GM19463 (cell line): ENCODE measurements around the gene MYOG.

Experiments used
- ATAC-seq: cut with Tn5 transposase; IDR thresholded peaks from one replicate; pipeline ENCODE4 v1.9.1; 2021; ENCODE audit warnings: mild to moderate bottlenecking, moderate library complexity; ENCODE audit not compliant: unreplicated experiment

MYOG gene

DNA sequence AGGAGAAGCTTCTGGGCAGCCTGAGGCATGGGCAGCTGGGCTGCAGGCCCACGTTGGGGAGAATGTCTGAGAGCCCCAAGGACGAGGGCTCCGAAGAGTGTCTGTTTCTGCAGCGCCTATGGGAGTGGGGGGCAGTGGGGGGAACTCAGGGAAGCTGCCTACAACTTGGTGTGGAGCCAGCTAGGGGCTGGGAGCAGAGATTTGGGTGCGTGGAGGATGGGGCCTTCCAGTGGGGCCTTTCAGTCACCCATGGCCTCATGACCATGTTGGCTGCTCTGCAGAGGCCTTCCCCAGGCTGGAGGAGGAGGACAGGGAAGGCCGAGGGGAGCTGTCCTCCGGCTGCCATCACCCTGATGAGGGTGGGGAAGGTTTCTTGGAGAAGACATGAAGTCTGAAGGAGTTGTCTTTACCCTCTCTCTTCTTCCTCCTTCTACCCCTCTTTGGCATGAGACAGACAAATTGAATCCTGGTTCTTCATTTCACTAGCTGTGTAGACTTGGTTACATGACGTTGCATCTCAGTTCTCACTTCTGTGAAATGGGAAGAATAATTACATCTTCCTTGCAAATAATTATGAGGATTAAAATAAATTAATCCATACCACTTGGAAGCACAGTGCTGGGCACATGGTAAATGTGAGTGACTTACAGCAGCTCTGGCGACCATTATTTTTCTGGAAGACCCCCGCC is 51.2 kb downstream of the MYOG start:
- ATAC-seq = no peak

DNA sequence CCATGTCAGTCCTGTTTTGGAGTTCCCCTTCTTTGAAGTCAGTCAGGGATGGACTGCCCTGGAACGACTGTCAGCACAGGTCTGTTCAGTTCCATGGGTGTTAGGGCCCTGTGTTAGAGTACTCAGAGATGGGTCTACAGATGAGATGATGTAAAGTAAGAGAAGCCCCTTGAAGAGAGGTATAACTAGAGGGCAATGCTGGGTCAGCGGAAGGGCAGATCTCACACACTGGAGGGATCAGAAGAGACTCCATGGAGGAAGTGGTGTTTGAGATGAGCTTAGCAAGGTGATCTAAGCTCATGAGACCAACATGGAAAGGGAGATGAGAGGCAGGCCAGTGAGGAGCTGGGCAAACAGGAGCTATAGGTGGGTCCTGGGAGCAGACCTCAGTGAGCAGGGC is 51.9 kb downstream of the MYOG start:
- no peak for ATAC-seq

- no peak for ATAC-seq
Observed at GRCh38 chr1:203033287-203033686, 52.5 kb downstream of the MYOG start.
